T-helper 1 cell (primary cell): ENCODE results near the gene GPR35.
"Not testable (repeated sequence)": the region's sequence is repeated elsewhere in the genome, so short reads cannot be mapped to it uniquely, and the experiment has no call there.

Experiments used
- DNase-seq, 5 donors: peaks; one replicate each; pipeline ENCODE4 v3.0.0-alpha.2; 2012 to 2020

Gene GPR35

GRCh38 chr2:240663546-240664190 is 38.4 kb downstream of the GPR35 start:
- no peak for DNase-seq

- DNase-seq: no peak
These were observed 39.3 kb downstream of the GPR35 start for GRCh38 chr2:240664622-240665021.

- no peak for DNase-seq
These were observed 45.1 kb downstream of the GPR35 start for GRCh38 chr2:240670402-240670801.

- no peak for DNase-seq
These were observed 45.7 kb downstream of the GPR35 start for GRCh38 chr2:240670950-240671349.

- no peak for DNase-seq
These were observed 46.9 kb downstream of the GPR35 start for GRCh38 chr2:240672076-240672700.

- DNase-seq: no peak
These were observed 47.5 kb downstream of the GPR35 start for GRCh38 chr2:240672701-240673190.

GRCh38 chr2:240674461-240675184 is 49.3 kb downstream of the GPR35 start:
- DNase-seq: not testable (repeated sequence)

- not testable (repeated sequence) for DNase-seq
These were observed 50.1 kb downstream of the GPR35 start for GRCh38 chr2:240675345-240675744.

- DNase-seq: not testable (repeated sequence)
These were observed 52.8 kb downstream of the GPR35 start for GRCh38 chr2:240678043-240678442.

GRCh38 chr2:240678909-240679308 is 53.6 kb downstream of the GPR35 start:
- DNase-seq: not testable (repeated sequence)

GRCh38 chr2:240680185-240680584 is 54.9 kb downstream of the GPR35 start:
- not testable (repeated sequence) for DNase-seq
